BE2C (cell line): ENCODE results near the gene MYH15.
A peak's percentile ranks its signal among the peaks of the same experiment; 100 is the strongest.
"Not testable (repeated sequence)": the region's sequence is repeated elsewhere in the genome, so short reads cannot be mapped to it uniquely, and the experiment has no call there.

ENCODE experiments used
- DNase-seq: peaks from one replicate; pipeline ENCODE4 v3.0.0-alpha.2; 2020
- H3K27me3 ChIP-seq: fragments of 250-450 bp; sonication (Bioruptor Pico); 2 replicates; pipeline ENCODE4 v1.5.1; 2020; ENCODE audit warnings: mild to moderate bottlenecking
- H3K36me3 ChIP-seq: fragments of 250-450 bp; sonication (Bioruptor Pico); 2 replicates; pipeline ENCODE4 v1.5.1; 2020; ENCODE audit warnings: mild to moderate bottlenecking
- H3K4me1 ChIP-seq: fragments of 250-450 bp; sonication (Bioruptor Pico); 2 replicates; pipeline ENCODE4 v1.5.1; 2020
- H3K4me3 ChIP-seq: 2 replicates; pipeline ENCODE4 v1.5.1; 2011; ENCODE audit warnings: low read depth, low read length
- H3K9me3 ChIP-seq: fragments of 250-450 bp; sonication (Bioruptor Pico); 2 replicates; pipeline ENCODE4 v1.5.1; 2020
- CTCF ChIP-seq: IDR thresholded peaks from 2 replicates; pipeline ENCODE4 v1.5.1; 2012; ENCODE audit warnings: mild to moderate bottlenecking, low read depth, low read length

The MYH15 gene

DNA sequence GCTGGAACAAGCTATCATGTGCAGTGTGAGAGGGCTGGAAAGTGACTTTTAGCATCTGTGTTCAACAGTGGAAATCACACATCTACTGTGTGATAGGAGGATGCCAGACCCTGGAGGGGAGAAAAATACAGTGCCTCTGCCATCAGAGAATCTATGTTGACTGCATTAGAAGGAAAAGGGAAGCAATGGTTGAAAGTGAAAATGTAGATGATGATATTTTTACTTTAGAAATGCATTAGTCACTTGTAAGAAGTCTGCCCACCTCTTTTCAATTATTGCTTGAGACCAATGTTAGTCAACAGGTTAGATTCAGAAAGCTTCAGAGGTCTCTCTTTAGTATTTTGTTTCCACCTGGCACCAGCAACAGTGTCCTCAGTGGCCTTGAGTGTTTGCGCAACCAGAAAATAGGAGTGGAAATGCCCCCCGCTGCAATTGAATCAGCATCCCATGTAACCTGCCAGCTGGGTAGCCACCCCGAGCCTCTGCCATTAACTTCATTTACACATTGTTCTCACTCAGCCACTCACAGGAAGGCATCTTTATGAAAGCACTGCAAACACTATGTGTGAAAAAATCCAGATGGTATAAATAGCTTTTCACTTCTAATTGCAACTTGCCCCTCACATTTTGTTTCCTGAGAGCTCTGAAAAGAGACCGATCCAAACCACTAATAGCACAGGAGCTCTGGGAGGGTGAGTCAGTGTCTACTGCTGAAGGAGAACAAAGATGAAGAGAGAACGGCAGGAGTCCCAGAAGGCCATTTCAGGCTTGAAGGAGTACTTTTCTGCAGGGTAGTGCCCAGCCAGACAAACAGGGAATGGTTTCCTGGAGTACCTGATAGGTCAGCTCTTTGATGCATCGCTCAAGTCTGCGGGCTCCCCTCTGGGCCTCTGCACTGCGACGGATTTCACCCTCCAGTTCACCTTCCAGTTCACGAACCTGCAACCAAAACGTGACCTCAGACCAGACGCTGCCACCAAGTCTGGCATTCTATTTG is 122.0 kb downstream of the MYH15 start:
- no peak for TF ChIP-seq CTCF
- Histone ChIP-seq H3K36me3 (no peaks in the 10 kb centered on the region), H3K9me3 (no peaks in the 10 kb centered on the region), H3K4me3 (no peak overlapping the region), H3K4me1 (no peaks in the 10 kb centered on the region), H3K27me3 (no peaks in the 10 kb centered on the region)
- no peak for DNase-seq

DNA sequence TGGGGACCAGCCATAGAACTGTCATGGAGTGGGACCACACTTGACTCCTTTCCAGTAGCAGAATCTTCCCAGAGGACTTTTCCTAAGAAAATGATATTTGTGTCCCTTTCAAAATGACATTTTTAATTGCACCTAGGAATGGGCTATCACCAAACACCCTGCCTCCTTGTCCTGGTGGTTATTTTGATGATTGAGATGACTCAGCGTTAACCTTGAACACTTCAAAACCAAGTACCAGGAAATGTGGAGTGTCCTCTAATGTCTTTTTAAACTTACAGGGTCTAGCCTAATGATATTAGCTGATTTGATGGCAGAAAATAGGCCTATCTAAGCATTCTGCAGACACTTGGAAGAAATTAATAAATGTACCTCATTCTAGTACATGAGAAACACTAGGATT is 123.3 kb downstream of the MYH15 start:
- Histone ChIP-seq H3K4me1 (peaks cover 2% of the 10 kb centered on the region; the same call in 1 of the 2 replicates), H3K9me3 (no peaks in the 10 kb centered on the region), H3K4me3 (no peak overlapping the region), H3K36me3 (no peaks in the 10 kb centered on the region), H3K27me3 (no peaks in the 10 kb centered on the region)
- no peak for TF ChIP-seq CTCF
- DNase-seq: no peak

- Histone ChIP-seq H3K9me3 (no peaks in the 10 kb centered on the region), H3K36me3 (no peaks in the 10 kb centered on the region), H3K27me3 (no peaks in the 10 kb centered on the region), H3K4me3 (no peak overlapping the region), H3K4me1 (peaks cover 17% of the 10 kb centered on the region)
- no peak for TF ChIP-seq CTCF
- DNase-seq: no peak
Observed at GRCh38 chr3:108383306-108383705, 127.1 kb downstream of the MYH15 start.

GRCh38 chr3:108381529-108382140 is 128.8 kb downstream of the MYH15 start:
- no peaks in the 10 kb centered on the region for H3K27me3 ChIP-seq
- peak; percentile 81 for DNase-seq
- peaks cover 17% of the 10 kb centered on the region for H3K4me1 ChIP-seq
- no peaks in the 10 kb centered on the region for H3K9me3 ChIP-seq
- no peak overlapping the region for H3K4me3 ChIP-seq
- TF ChIP-seq CTCF: peak; percentile 43
- no peaks in the 10 kb centered on the region for H3K36me3 ChIP-seq

- no peak for DNase-seq
- no peaks in the 10 kb centered on the region for H3K9me3 ChIP-seq
- no peak for TF ChIP-seq CTCF
- no peaks in the 10 kb centered on the region for H3K27me3 ChIP-seq
- H3K4me1 ChIP-seq: peaks cover 17% of the 10 kb centered on the region
- H3K36me3 ChIP-seq: no peaks in the 10 kb centered on the region
- no peak overlapping the region for H3K4me3 ChIP-seq
Observed at GRCh38 chr3:108380128-108380795, 130.1 kb downstream of the MYH15 start.

DNA sequence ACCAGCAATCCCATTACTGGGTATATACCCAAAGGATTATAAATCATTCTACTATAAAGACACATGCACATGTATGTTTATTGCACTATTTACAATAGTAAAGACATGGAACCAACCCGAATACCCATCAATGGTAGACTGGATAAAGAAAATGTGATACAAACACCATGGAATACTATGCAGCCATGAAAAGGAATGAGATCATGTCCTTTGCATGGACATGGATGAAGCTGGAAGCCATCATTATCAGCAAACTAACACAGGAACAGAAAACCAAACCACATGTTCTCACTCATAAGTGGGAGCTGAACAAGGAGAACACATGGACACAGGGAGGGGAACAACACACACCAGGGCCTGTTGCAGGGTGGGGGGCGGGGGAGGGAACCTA is 131.4 kb downstream of the MYH15 start:
- DNase-seq: not testable (repeated sequence)

More for the DNA sequence above, 131.4 kb downstream of the MYH15 start:
- not testable (repeated sequence) for H3K4me3 ChIP-seq, H3K36me3 ChIP-seq, H3K27me3 ChIP-seq, H3K9me3 ChIP-seq
- H3K4me1 ChIP-seq: peaks cover 17% of the 10 kb centered on the region
